Right ventricle myocardium inferior (tissue), 1 donor: ENCODE measurements around the gene HOXB7. TPM values are rescaled to one million over a fixed set of nuclear protein-coding genes. Genes with fewer than 3 reads are reported as not detected.

ENCODE experiments used
- ATAC-seq: fragments of 200-7000 bp; cut with Tn5 transposase; one replicate; pipeline ENCODE4 v1.9.1; 2020; ENCODE audit warnings: mild to moderate bottlenecking, moderate library complexity
- DNase-seq: peaks from one replicate; pipeline ENCODE4 v3.0.0; 2021; ENCODE audit errors: missing footprints
- intact Hi-C: fragments of 100-400 bp; cut with DNase I; formaldehyde crosslinking; loops from one replicate; pipeline ENCODE4 v1.11.0; 2022
- total RNA-seq: library from RNA; stranded (reverse); fragmentation: NEBNext Ultra II Directional; extraction: Animal tissue kit (Norgen Biotek cat#: 25700); gene quantifications from one replicate; pipeline ENCODE4 v1.2.1, GENCODE V29; 2021
- donor health status: DM: no; HTN: yes; CAD: no; lungs with severe emphysema.

HOXB7 gene
- total RNA-seq, 1 donor from 2014 or later, result 0.41 TPM

DNA sequence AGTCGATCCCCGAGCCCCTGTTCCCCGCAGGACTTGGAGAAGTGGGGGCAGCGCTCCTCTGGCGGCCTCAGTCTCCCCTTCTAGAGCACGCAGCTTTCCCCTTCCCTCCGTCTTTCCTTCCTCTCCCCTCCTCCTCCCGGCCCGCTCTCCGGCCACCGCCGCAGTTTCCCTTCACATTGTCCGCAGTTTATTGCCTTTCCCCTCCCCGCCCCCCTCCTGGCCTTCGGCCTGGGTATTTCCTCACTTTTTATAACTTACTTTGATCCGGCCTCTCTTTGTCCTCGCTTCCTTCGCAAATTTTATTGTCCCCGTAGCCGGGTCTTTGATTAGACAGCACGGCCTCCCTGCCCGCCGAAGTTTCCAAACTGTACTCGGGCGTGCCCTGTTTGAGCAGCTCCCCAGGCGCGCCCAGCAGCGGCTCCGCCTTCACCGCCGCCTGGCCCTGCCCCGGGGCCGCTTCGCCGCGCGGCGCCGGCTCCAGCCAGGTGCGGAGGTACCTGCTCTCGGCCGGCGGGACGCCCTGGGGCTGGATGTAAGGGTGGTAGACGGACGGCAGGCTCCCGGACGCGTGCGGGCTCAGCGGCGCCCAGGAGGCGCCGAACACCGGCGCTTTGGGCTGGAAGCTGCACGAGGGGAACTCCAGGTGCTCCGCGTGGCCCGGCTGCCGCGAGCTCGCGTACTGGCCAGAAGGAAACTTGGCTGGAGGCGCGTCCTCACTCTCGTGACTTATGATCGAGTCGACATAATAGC is 14.9 kb upstream of the HOXB7 start:
- ATAC-seq, result peak; percentile 26
- no peak for DNase-seq
- intact Hi-C loops, result no loop called here

DNA sequence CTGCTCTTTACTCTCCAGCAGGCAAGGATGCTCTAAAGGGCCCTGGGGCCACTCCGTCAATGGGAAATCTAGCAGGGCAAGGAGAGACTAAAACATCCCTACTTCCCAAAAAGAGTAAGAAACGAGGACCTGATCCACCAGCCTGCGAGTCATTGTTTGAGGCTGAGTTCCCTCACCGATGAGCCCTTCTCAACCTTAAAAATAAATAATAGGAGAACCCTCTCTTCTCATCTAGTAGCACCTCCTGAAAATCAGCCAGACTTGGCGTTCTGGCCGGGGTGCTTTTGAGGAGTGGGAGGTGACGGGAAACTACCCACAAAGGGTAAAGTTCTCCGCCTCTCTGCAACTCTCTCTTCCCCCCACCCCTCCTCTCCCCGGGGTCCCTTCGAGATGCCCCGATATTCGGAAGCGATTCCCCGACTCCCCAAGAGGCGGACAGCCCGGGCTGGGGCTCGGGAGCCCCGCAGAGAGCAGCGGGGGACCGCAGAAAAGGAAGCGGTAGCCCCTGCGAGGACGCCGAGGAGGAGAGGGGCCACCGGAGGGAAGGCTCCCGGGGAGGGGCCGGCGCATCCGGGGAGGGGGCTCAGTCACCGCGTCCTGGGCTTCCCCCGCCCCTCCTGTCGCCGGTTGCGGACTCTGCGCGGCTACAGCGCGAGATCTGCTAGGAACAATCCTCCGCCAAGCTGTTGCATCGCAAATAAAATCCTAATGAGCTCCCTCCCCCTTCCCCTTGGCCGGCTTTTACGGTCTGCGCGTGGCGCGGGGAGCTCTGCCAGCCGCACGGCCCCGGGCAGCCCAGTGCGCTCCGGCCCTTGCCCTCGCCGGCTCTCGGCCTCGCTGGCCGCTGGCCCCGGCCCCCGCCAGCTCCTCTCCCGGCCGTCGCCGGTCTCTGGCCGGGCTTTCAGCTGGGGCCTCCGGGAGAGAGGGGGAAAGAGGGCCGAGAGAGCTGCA is 14.0 kb upstream of the HOXB7 start:
- ATAC-seq (no peak), DNase-seq (no peak)
- intact Hi-C loops, result no loop called here

DNA sequence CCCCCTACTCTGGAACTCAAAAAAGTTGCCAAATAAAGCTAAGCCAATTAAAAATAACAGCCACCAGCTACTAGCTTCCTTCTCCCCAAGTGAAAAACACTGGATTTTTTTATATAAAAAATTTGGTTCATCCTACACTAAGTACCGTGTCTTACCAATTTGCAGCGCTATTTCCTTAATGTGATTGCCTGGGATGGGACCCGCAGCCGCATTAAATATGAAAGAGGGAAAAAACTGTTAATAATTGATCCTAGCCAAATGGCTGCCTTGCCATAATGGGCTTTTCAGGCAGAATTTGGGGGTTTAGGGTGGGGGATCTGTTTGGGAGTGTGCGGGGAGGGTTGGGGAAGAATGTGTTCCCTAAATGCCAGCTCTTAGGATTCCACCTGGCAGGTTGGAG is 13.3 kb upstream of the HOXB7 start:
- DNase-seq (no peak), ATAC-seq (no peak)
- intact Hi-C loops, result no loop called here

DNA sequence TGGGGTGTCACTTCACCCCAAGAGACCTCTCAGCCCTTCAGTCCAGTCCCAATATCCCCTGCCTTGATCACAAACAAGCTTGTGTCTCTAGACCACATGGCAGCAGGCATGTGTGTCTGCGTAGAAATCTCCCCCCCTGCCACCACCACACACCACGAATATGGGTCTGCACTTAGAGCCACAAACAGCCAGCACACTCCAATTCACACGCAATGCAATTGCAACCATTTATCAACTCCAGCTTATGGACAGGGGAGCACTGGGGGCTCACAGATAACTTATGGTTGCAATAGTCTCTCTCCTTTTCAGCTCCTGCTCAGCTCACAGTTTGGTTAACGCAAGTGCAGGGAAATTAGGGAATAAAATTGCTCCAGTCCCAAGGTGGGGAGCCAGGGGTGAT is 12.8 kb upstream of the HOXB7 start:
- ATAC-seq (no peak), DNase-seq (no peak)
- intact Hi-C loops, result no loop called here

DNA sequence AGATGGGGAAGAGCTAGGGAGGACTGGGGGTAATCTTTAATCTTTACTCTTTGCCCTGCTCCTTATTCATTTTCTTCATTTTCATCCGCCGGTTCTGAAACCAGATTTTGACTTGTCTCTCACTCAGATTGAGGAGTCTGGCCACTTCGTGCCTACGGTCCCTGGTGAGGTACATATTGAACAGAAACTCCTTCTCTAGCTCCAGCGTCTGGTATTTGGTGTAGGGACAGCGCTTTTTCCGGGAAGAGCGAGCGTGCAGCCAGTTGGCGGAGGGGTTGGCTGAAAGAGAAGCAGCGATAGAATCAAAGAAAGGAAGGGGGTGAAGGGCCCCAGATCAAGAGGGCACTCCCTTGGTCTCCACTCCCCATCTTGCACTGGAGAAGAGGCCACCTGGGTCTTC is 12.0 kb upstream of the HOXB7 start:
- DNase-seq (no peak), ATAC-seq (no peak)
- intact Hi-C loops, result no loop called here

DNA sequence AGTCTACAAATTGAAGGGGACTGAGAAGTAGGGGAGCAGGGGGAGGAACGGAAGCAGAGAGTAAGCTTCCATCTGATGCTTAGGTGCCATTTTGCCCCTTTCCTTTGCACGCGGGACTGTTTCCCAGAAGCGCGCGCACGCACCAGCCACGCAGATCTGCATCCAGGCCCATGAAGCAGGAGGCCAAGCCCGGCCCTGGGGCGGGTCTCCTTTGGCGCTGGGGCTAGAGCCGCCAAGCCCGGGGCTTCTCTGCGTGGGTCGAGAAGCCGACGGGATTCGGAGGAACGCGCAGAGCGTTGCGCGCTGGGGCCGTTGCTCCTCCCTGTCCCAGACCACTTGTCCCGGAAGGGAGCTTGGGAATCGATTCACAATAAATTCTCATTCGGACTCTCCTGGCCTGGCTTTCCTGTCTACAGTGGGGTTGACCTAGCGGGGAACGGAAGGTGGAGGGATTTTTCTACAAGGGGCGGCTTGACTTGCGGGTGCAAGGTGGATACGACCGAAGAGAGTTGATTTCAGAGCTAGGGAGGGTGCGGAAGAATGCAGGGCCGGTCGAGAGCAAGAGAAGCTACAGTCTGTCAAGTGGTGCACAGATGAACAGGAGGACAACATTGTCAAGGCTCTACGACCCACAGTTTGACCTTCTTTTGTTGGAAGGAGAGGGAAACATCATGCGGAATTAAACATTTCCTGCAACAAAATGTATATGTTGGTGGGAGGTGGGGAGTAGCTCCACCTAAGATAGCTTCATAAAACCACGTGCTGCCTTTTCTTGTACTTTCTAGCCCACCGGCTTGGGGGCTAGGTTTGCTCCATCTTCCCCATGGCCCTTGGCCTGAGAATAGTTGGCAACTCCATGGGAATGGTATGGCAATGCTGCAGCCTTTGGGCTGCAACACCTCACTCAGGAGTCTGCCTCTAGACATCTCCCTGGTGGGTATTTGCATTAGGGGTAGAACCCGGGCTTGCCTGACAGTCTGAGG is 10.9 kb upstream of the HOXB7 start:
- ATAC-seq, result no peak
- intact Hi-C loops, result no loop called here
- DNase-seq, result no peak

DNA sequence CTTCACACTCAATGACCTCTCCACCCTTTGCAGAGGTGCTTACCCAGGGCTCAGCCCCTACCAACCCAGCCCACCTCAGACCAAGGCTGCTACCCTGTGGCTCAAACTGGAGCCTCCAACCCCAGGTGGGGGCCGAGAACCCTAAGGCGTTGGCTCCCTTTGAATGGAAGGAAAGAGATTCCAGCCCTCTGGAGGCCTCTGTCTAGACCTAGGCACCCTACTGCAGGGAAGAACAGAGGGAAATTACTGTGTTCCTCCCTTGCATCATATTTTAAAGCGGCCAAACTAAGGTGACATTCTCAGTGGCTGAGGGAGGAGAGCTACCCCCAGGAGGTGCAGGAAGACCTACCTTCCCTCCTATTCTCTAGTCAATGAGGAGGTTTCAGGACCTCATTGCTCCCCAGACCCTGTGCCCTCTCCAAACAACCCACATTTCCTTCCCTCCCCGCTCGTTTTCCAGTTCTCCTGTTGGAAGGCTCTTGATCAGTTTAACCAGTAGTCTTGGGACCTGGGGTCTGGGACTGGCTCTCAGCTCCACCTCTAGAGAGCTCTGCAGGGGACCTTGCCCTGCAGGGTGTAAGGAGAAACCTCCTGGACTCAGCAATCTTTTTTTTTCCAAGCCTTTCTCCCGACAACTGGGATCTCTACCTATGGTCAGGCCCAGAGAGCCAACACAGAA is 9.8 kb upstream of the HOXB7 start:
- intact Hi-C loops, result no loop called here
- ATAC-seq (no peak), DNase-seq (no peak)

DNA sequence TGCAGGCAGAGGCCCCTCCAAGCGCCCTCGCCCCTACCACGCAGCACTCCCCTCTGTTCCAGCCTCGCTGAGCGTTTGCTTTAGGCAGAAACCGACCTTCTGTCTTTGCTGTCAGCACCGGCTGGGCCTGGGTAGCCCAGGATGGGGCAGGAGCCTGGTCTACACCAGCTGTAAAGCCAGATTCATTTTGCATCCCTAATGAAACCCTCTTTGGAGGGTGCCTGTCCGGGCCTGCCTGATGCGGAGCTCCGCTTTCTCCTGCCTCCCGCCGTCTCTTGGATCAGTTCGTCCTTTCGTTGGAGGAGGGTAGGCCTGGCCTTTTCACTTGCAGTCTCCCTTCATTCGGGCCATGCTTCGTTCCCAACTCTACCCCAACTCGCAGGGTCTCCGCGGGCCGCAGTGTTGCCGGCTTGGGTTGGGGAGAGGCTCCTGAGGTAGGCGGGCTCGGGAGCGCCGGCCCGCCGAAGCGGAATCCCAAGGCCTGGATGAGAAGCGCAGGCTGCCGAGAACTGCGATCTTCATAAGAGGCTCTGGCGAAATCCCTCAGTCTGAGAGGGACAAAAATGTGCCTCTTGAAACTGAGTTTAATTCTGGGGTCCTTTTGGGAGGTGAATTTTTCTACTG is 9.1 kb upstream of the HOXB7 start:
- DNase-seq, result no peak
- no peak for ATAC-seq
- intact Hi-C loops, result loop anchor here (2.0 to 10.0 kb wide), 4 partner anchors 19 to 595 kb away; no protein-coding TSS in a partner anchor

DNA sequence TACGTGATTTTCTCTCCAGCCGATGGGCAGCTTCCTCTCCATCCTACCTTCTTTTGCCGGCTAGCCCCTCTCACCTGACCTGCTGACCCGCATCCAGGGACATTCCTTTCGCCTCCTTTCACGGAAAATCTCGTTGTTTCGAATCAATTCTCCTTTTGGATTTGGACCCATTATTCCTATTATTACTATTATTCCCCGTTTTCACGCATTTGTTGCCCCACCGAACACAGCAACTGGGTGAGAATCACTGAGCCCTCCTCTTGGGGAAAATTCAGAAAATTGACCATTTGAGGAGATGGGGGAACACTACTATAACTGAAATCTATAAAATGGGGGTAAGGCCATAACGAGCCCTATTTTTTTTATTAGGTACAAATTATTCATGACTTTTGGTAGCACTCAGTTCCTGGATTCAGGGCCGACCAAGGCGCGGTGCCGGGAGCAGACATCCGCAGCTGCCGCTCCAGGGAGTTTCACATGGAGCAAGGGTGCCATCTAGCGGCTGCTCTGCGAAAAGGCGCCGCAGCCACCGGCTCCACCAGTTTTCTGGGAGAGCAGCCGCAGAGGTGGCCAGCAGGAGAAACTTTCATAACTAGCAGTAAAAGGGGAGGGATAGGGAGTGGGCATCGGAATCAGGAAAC is 7.6 kb upstream of the HOXB7 start:
- DNase-seq, result peak; percentile 92
- peak; percentile 79 for ATAC-seq
- intact Hi-C loops, result loop anchor here (1.0 to 10.0 kb wide), 5 partner anchors 18 to 594 kb away; no protein-coding TSS in a partner anchor

DNA sequence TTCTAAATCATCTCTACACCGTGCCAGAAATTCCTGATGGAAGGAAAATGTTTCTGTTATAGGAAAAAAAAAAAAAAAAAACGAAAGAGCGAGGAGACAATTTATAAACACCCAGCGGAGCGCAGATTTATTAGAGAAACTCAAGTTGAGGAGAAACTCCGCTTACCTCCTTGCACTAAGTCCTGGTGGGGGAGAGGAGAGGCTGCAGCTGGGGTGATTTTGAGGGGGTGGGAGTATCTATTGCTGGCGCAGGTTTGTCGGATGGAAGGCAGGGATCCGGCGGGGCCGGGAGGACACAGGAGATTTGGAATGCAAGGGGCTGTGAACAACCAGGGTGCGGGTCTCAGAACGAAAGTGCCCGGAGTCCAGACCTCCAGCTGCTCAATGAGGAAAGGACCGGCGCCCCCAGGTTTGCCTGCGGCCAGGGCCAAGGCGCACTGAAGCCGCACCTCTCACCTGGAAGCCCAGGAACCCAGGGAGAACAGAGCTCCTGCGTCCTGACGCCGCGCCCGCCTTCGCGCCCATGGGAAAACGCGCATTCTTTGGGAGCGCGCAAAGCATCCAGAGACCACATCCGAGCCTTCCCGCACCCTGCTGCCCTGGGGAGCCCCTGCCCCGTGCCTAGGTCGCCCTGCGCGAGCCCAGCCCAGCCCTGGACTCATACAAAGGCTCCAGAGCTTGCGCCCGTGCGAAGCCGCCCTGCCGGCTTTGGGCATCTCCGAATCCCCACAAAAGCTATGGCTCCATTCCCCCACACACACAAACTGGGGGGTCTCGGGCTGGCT is 6.8 kb upstream of the HOXB7 start:
- DNase-seq (no peak), ATAC-seq (no peak)
- intact Hi-C loops, result loop anchor here (1.0 to 10.0 kb wide), 5 partner anchors 17 to 593 kb away; no protein-coding TSS in a partner anchor

DNA sequence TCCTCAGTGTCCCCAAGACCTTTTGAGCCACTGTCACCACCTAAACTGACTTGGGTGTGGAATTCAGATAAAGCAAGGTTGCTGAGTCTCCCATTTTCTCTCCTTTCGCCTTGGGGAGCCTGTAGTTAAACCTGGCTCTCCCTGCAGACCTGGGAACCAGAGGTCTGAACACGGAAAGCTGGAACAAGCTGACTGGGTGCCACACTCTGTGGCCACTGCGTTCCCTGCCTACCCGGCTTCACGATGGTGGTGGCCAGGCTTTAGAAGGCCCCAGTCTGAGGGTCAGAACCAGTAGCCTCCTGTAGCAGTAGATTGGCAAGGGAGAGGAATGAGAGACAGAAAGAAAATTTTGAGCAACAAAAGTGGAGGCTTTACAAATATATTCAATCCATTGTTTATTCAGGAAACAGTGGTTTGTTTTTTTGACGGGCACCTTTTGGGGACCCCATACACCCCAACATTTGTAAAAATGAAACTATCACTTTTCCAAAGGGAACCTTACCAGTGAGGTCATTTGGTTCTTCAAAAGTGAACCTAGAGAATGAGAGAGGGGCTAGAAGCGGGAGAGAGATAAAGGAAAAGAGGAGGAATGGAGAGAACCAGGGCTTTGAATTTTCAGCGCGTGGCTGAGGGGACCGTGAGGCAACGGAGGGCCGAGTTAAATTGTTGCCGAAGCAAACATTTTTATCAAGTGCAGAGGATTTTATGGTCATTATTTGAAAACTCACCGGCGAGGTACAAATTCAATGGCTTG is 6.1 kb upstream of the HOXB7 start:
- no peak for ATAC-seq
- intact Hi-C loops, result loop anchor here (5.0 to 10.0 kb wide), 3 partner anchors 265 to 592 kb away; no protein-coding TSS in a partner anchor

DNA sequence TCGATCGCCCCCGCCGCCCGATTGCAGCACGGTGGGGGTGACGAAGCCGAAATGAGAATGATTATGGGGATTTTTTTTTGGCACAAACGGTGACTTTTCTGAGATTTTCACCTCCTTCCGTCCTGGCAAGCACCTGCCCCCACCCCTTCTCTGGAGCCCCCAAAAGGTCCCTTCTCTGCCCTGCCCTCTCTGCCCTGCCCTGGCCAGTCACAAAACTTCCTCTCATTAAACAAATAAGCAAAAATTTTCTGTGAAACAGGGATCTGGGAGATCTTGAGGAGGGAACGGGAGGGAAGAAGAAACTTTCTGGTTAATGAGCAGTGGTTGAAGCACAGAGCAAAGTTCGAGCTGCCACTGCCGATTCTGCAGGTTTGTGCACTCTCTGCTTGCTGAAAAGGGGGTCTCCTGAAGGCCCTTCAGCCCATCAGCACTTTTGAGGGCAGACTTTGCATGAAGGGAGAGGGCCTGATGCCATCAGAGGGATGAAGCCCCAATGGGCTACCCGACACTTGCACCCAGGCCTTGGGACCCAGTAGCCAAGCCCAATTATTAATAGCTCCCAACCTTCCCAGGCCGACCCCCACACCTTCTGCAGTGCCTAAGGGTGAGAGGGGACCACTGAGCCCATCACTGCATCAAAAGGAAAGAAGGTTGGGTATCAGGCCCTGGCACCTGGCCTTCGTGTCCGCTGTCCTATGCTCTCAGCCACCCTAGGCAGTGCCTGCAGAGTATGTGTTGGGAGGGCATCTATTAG is 5.3 kb upstream of the HOXB7 start:
- ATAC-seq (no peak), DNase-seq (no peak)
- intact Hi-C loops, result loop anchor here (5.0 to 10.0 kb wide), 3 partner anchors 264 to 591 kb away; no protein-coding TSS in a partner anchor

More for the DNA sequence above, 6.1 kb upstream of the HOXB7 start:
- no peak for DNase-seq

DNA sequence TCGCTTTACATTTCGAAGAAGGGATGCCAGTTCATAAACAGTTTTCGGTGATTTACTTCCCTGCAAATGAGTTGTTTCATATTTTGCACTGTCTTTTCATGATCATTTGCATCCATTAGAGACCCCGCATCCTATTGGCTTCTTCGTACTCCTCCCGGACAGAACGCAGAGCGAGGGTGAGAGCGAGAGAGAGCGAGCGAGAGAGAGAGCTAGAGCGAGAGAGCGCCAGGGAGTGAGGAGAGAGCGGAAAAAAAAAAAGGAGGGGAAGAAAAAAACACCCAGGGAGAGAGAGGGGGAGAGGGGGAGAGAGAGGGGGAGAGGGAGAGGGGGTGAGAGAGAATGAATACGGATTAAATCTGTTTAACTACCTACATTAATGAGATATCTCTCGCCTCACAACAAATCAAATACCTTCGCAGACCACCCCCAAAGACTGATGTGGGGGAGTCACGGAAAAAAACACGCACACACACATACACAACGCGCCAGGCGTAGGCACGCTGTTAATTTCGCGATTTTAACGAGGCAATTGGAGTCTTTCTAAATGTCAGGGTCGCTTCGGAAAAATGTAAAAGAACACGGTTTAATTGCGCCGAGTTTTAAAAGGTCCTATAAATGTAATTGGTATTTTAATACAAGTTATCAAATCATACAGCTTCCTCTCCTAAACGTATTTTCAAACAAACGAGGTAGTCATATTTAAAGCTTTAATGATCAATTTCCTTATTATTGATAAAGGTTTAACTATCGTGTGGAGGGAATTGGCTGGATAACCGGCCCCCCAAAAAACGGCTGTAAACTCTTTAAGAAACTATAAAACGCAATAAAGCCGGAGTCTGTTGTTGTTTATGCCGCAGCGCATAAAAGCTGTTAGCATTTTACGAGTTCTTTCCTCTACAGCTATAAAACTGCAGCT is 4.5 kb upstream of the HOXB7 start, which contains the start of gene HOXB8:
HOXB8 (minus strand) TSS at position 246 of the 916 bp plus-strand sequence. CDS start 588 bp downstream, outside the sequence.
- intact Hi-C loops, result loop anchor here (5.0 to 10.0 kb wide), 3 partner anchors 263 to 591 kb away; no protein-coding TSS in a partner anchor
- no peak for ATAC-seq
- no peak for DNase-seq
